ENCODE measurements around the gene RHPN2. TPM values are rescaled to one million over a fixed set of nuclear protein-coding genes. Genes with fewer than 3 reads are reported as not detected.

RHPN2 gene
- total and polyA plus RNA-seq, 2 of the 8 experiments (the other 6 are each of a cell fraction or from before 2014, with no cell fraction given), result 22.8 to 31.1 TPM

DNA sequence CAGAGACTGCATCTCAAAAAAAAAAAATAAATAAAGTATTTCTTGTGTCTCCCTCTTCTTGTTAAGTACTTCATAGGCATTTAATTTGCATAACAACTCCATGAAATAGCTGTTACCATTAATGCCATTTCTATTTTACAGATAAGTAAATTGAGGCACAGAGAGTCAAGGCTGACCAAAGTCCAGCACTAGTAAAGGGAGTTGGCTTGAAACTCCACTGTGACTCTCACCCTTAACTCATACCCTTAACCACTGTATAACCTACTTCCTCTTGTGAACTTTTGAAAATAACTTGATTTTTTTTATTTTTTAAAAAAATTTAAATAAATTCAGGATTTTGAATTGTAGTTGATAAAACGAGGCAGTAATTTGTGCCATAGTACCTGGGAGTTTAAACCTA lies 22.3 kb upstream of the RHPN2 start (continued):
- no peak for TF ChIP-seq SP2 (IDR thresholded peaks at IDR 0.05; ENCODE audit: low read length)
